Gastrocnemius medialis (tissue), 4 donors: Measurements from ENCODE around the gene PARD3. TPM values are rescaled to one million over a fixed set of nuclear protein-coding genes. Genes with fewer than 3 reads are reported as not detected.

Experiments used
- ATAC-seq, 2 donors: fragments of 150-250 bp; one replicate each; pipeline ENCODE4 v1.9.1; 2016
- DNase-seq, 2 donors: peaks; one replicate each; pipeline ENCODE4 v3.0.0-alpha.2; 2019
- H3K27ac ChIP-seq, 4 donors: fragments of 200-600 bp; sonication (generic); 1 replicate in 1 of 4; 2 replicates in 3 of 4; pipeline ENCODE4 v1.5.1; 2016 to 2018; ENCODE audit warnings: mild to moderate bottlenecking in 2 of 4, moderate library complexity in 1 of 4
- H3K27me3 ChIP-seq, 3 donors: fragments of 200-600 bp; sonication (generic) in 2 of 3; 1 replicate in 1 of 3; 2 replicates in 2 of 3; pipeline versions ENCODE4 v1.5.1 to v1.6.0; 2016 to 2019; ENCODE audit warnings: mild to moderate bottlenecking in 1 of 3, moderate library complexity in 1 of 3
- H3K36me3 ChIP-seq, 2 donors: fragments of 200-600 bp; sonication (generic) in 1 of 2; one replicate each; pipeline ENCODE4 v1.5.1; 2017 to 2018
- H3K4me1 ChIP-seq, 2 donors: fragments of 200-600 bp; sonication (generic) in 1 of 2; one replicate each; pipeline ENCODE4 v1.5.1; 2016 to 2017; ENCODE audit warnings: mild to moderate bottlenecking in 2 of 2
- H3K4me3 ChIP-seq, 4 donors: fragments of 200-600 bp; sonication (generic) in 3 of 4; 1 replicate in 1 of 4; 2 replicates in 3 of 4; pipeline ENCODE4 v1.5.1; 2016 to 2019; ENCODE audit warnings: mild to moderate bottlenecking in 2 of 4
- H3K9me3 ChIP-seq, 3 donors: fragments of 200-600 bp; sonication (generic) in 2 of 3; 1 replicate in 1 of 3; 2 replicates in 2 of 3; pipeline ENCODE4 v1.5.1; 2016 to 2019
- POLR2A ChIP-seq, 2 donors: fragments of 450-650 bp; IDR thresholded peaks; one replicate each; pipeline ENCODE4 v1.6.1; 2017; ENCODE audit warnings: antibody characterized with exemption in 2 of 2, mild to moderate bottlenecking in 2 of 2, moderate library complexity in 2 of 2
- in situ Hi-C, 4 donors: fragments of 200-750 bp; cut with MboI; loops; one replicate each; pipeline versions ENCODE4 v1.15.0 to v1.8.0; 2017; ENCODE audit warnings: low sequenced_read_pairs in 4 of 4
- intact Hi-C: fragments of 100-400 bp; cut with DNase I; formaldehyde crosslinking; loops from one replicate; pipeline ENCODE4 v1.15.1; 2023; ENCODE audit warnings: low total_unique reads
- total RNA-seq, 4 donors: library from RNA; depleted of rRNA; stranded (reverse); fragments of >200 nt; gene quantifications; one replicate each; pipeline versions ENCODE4 v1.1.0 to v1.2.3, GENCODE V29; 2016
- TF ChIP-seq, protein P1 (sequence below), 5 experiments: fragments of 450-650 bp in 3 of 5; fragments of 200-600 bp in 2 of 5; sonication (generic) in 2 of 5; IDR thresholded peaks in 4 of 5; conservative IDR thresholded peaks in 1 of 5; 1 replicate in 4 of 5; 2 replicates in 1 of 5; pipeline ENCODE4 v1.5.1; 2016 to 2019; ENCODE audit warnings: antibody characterized with exemption in 5 of 5, mild to moderate bottlenecking in 3 of 5, moderate library complexity in 3 of 5

Gene PARD3
- total RNA-seq, 4 donors from 2014 or later: 64.6 to 75.8 (median 68.3) TPM

DNA sequence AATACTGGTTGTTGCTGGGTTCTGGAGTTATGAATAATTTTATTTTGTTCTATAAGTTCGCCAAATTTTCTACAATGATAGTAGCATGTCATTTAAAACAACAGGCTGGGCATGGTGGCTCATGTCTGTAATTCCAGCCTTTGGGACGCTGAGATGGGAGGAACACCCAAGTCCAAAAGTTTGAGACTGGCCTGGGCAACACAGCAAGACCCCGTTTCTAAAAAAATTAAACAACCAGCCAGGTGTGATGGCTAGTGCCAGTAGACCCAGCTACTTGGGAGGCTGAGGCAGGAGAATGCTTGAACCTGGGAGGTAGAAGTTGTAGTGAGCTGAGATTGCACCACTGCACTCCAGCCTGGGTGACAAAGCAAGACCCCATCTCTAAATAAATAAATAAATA lies 347.7 kb downstream of the PARD3 start:
- in situ Hi-C loops: no loop called here
- TF ChIP-seq POLR2A (IDR thresholded peaks at IDR 0.05): no peak
- TF ChIP-seq, protein P1, sequence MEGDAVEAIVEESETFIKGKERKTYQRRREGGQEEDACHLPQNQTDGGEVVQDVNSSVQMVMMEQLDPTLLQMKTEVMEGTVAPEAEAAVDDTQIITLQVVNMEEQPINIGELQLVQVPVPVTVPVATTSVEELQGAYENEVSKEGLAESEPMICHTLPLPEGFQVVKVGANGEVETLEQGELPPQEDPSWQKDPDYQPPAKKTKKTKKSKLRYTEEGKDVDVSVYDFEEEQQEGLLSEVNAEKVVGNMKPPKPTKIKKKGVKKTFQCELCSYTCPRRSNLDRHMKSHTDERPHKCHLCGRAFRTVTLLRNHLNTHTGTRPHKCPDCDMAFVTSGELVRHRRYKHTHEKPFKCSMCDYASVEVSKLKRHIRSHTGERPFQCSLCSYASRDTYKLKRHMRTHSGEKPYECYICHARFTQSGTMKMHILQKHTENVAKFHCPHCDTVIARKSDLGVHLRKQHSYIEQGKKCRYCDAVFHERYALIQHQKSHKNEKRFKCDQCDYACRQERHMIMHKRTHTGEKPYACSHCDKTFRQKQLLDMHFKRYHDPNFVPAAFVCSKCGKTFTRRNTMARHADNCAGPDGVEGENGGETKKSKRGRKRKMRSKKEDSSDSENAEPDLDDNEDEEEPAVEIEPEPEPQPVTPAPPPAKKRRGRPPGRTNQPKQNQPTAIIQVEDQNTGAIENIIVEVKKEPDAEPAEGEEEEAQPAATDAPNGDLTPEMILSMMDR (IDR thresholded peaks at IDR 0.05 in 4 of 5, conservative IDR thresholded peaks at IDR 0.05 in 1 of 5): no peak
- no peak overlapping the region for H3K4me3 ChIP-seq
- no peaks in the 10 kb centered on the region for H3K36me3 ChIP-seq
- no peaks in the 10 kb centered on the region for H3K9me3 ChIP-seq
- no peaks in the 10 kb centered on the region for H3K4me1 ChIP-seq
- ATAC-seq: no peak
- no peak for DNase-seq
- intact Hi-C loops: no loop called here
- H3K27me3 ChIP-seq: no peaks in the 10 kb centered on the region
- no peak overlapping the region for H3K27ac ChIP-seq

DNA sequence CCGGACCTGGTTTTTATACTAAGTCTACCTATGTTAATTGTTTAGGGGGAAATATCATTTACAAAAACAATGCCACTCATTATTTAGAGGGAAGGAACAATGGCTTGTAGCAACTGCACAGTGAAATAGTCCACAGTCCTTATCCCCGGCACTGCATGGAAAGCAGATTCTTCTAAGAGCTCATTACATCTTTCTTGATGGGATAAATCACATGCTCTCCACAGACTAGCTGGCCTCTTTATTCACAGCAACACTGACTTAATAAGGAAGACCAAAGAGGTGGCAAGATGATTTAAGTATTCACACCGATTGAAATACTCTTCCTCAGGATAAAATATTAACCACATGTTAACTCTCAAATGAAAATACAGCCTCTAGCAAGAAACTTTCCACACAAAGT lies 349.4 kb downstream of the PARD3 start:
- in situ Hi-C loops: no loop called here
- H3K27me3 ChIP-seq: no peaks in the 10 kb centered on the region
- TF ChIP-seq, protein P1 (IDR thresholded peaks at IDR 0.05 in 4 of 5, conservative IDR thresholded peaks at IDR 0.05 in 1 of 5): no peak
- peaks cover 3 to 5% of the 10 kb centered on the region in 2 donors for H3K4me1 ChIP-seq
- H3K4me3 ChIP-seq: no peak overlapping the region
- intact Hi-C loops: no loop called here
- H3K27ac ChIP-seq: no peak overlapping the region
- DNase-seq (no peak), ATAC-seq (no peak)
- no peaks in the 10 kb centered on the region for H3K9me3 ChIP-seq
- H3K36me3 ChIP-seq: no peaks in the 10 kb centered on the region

GRCh38 chr10:34464591-34464990 lies 350.5 kb downstream of the PARD3 start:
- in situ Hi-C loops: no loop called here
- TF ChIP-seq, protein P1 (IDR thresholded peaks at IDR 0.05 in 4 of 5, conservative IDR thresholded peaks at IDR 0.05 in 1 of 5): no peak
- TF ChIP-seq POLR2A (IDR thresholded peaks at IDR 0.05): no peak
- H3K27ac ChIP-seq: no peak overlapping the region
- intact Hi-C loops: no loop called here
- ATAC-seq (no peak), DNase-seq (no peak)
- H3K4me3 ChIP-seq: no peak overlapping the region
- peaks cover 3 to 5% of the 10 kb centered on the region in 2 donors for H3K4me1 ChIP-seq
- no peaks in the 10 kb centered on the region for H3K27me3 ChIP-seq
- H3K9me3 ChIP-seq: no peaks in the 10 kb centered on the region
- H3K36me3 ChIP-seq: no peaks in the 10 kb centered on the region

GRCh38 chr10:34464000-34464399 lies 351.1 kb downstream of the PARD3 start:
- intact Hi-C loops: no loop called here
- Histone ChIP-seq H3K9me3 (no peaks in the 10 kb centered on the region), H3K4me3 (no peak overlapping the region), H3K27ac (no peak overlapping the region), H3K27me3 (no peaks in the 10 kb centered on the region), H3K36me3 (no peaks in the 10 kb centered on the region), H3K4me1 (peaks cover 3 to 5% of the 10 kb centered on the region in 2 donors)
- TF ChIP-seq, protein P1 (IDR thresholded peaks at IDR 0.05 in 4 of 5, conservative IDR thresholded peaks at IDR 0.05 in 1 of 5): no peak
- no peak for TF ChIP-seq POLR2A (IDR thresholded peaks at IDR 0.05)
- in situ Hi-C loops: no loop called here
- ATAC-seq (no peak), DNase-seq (no peak)

DNA sequence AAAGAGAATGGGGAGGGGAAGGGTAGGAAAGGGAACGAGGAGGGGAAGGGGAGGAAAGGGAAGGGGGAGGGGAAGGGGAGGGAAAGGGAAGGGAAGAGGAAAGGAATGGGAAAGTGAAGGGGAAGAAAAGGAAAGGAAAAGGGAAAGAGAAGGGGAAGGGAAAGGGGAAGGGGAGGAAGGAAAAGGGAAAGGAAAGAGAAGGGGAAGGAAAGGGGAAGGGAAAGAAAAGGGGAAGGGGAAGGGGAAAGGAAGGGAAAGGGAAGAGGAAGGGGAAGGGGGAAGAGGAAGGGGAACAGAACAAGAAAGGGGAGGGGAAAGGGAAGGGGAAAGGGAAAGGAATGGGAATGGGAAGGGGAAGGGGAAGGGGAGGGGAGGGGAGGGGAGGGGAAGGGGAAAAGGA lies 352.1 kb downstream of the PARD3 start:
- H3K9me3 ChIP-seq: no peaks in the 10 kb centered on the region
- no peaks in the 10 kb centered on the region for H3K27me3 ChIP-seq
- H3K4me3 ChIP-seq: no peak overlapping the region
- ATAC-seq (no peak), DNase-seq (no peak)
- no peaks in the 10 kb centered on the region for H3K36me3 ChIP-seq
- intact Hi-C loops (no loop called here), in situ Hi-C loops (no loop called here)
- TF ChIP-seq, protein P1 (IDR thresholded peaks at IDR 0.05 in 4 of 5, conservative IDR thresholded peaks at IDR 0.05 in 1 of 5): no peak
- TF ChIP-seq POLR2A (IDR thresholded peaks at IDR 0.05): no peak
- H3K4me1 ChIP-seq: peaks cover 3 to 5% of the 10 kb centered on the region in 2 donors
- H3K27ac ChIP-seq: no peak overlapping the region
